Progenitor cell of endocrine pancreas (in vitro differentiated cells): ENCODE data around the gene PTPRK. TPM values are rescaled to one million over a fixed set of nuclear protein-coding genes. Genes with fewer than 3 reads are reported as not detected.

Source experiments
- DNase-seq: peaks from one replicate; pipeline ENCODE4 v3.0.0; 2021; ENCODE audit warnings: low spot score; ENCODE audit not compliant: unreplicated experiment
- H3K27ac Mint-ChIP-seq: 2 replicates; pipeline ENCODE4 v1.8.0; 2021; ENCODE audit warnings: mild to moderate bottlenecking, moderate library complexity, mixed read lengths
- H3K27me3 Mint-ChIP-seq: 2 replicates; pipeline ENCODE4 v1.8.0; 2021; ENCODE audit warnings: mixed read lengths
- H3K36me3 Mint-ChIP-seq: 2 replicates; pipeline ENCODE4 v1.8.0; 2022; ENCODE audit warnings: mixed read lengths; ENCODE audit not compliant: insufficient read depth
- H3K4me1 Mint-ChIP-seq: 2 replicates; pipeline ENCODE4 v1.8.0; 2021; ENCODE audit warnings: low read depth, mixed read lengths
- H3K4me3 Mint-ChIP-seq: 2 replicates; pipeline ENCODE4 v1.8.0; 2021; ENCODE audit warnings: low read depth, mild to moderate bottlenecking, moderate library complexity, mixed read lengths
- H3K9me3 Mint-ChIP-seq: 2 replicates; pipeline ENCODE4 v1.8.0; 2021; ENCODE audit warnings: low read depth, mixed read lengths
- total RNA-seq: library from RNA; stranded (reverse); gene quantifications from 2 replicates; pipeline ENCODE4 v1.2.1, GENCODE V29; 2021
- TF ChIP-seq, protein P1 (sequence below): fragments of 200-600 bp; sonication (generic); IDR thresholded peaks from one replicate; pipeline ENCODE4 v1.5.0; 2021; ENCODE audit warnings: antibody characterized with exemption, mild to moderate bottlenecking; ENCODE audit not compliant: unreplicated experiment

The PTPRK gene
- total RNA-seq, 1 donor from 2014 or later = 86.2 TPM

- H3K4me1 Mint-ChIP-seq = peaks cover 5% of the 10 kb centered on the region
- no peaks in the 10 kb centered on the region for H3K9me3 Mint-ChIP-seq
- peaks cover 1% of the 10 kb centered on the region for H3K36me3 Mint-ChIP-seq
- H3K27ac Mint-ChIP-seq = no peak overlapping the region
- no peak overlapping the region for H3K4me3 Mint-ChIP-seq
- no peaks in the 10 kb centered on the region for H3K27me3 Mint-ChIP-seq
- DNase-seq = no peak
- TF ChIP-seq, protein P1, sequence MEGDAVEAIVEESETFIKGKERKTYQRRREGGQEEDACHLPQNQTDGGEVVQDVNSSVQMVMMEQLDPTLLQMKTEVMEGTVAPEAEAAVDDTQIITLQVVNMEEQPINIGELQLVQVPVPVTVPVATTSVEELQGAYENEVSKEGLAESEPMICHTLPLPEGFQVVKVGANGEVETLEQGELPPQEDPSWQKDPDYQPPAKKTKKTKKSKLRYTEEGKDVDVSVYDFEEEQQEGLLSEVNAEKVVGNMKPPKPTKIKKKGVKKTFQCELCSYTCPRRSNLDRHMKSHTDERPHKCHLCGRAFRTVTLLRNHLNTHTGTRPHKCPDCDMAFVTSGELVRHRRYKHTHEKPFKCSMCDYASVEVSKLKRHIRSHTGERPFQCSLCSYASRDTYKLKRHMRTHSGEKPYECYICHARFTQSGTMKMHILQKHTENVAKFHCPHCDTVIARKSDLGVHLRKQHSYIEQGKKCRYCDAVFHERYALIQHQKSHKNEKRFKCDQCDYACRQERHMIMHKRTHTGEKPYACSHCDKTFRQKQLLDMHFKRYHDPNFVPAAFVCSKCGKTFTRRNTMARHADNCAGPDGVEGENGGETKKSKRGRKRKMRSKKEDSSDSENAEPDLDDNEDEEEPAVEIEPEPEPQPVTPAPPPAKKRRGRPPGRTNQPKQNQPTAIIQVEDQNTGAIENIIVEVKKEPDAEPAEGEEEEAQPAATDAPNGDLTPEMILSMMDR = no peak
These were observed 402.0 kb downstream of the PTPRK start for GRCh38 chr6:128118401-128118800.

DNA sequence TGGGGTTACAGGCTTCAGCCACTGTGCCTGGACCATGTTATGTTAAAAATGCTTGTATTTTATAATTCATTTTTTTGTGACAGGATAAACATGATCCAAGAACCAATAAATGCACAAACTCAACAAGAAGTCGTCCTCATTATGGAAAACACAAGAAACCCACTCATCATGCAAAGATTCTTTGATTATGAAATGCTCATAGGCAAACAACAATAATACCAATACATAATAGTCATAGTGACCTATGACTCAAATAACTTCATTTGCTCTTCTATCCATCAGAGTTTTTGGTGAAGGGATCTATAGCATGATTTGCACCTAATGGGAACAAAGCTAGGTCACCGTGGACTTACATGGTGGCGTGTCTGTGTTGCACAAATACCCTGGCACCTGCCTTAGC, 402.5 kb downstream of the PTPRK start:
- Mint-ChIP-seq H3K36me3 (peaks cover 1% of the 10 kb centered on the region), H3K4me3 (no peak overlapping the region), H3K4me1 (peaks cover 6% of the 10 kb centered on the region), H3K27me3 (no peaks in the 10 kb centered on the region), H3K27ac (no peak overlapping the region), H3K9me3 (no peaks in the 10 kb centered on the region)
- TF ChIP-seq, protein P1 = no peak
- DNase-seq = no peak

DNA sequence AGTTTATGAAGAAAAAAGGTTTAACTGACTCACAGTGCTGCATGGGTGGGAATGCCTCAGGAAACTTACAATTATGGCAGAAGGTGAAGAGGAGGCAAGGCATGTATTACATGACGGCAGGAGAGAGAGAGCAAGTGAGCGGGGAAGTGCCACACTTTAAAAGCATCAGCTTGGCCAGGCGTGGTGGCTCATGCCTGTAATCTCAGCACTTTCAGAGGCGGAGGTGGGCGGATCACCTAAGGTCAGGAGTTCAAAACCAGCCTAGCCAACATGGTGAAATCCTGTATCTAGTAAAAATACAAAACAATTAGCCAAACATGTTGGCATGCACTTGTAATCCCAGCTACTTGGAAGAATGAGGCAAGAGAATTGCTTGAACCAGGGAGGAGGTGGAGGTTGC, 406.2 kb downstream of the PTPRK start:
- peaks cover 1% of the 10 kb centered on the region for H3K36me3 Mint-ChIP-seq
- H3K4me3 Mint-ChIP-seq = no peak overlapping the region
- no peak for DNase-seq
- TF ChIP-seq, protein P1 = no peak
- H3K27ac Mint-ChIP-seq = no peak overlapping the region
- H3K27me3 Mint-ChIP-seq = no peaks in the 10 kb centered on the region
- no peaks in the 10 kb centered on the region for H3K9me3 Mint-ChIP-seq
- H3K4me1 Mint-ChIP-seq = peaks cover 4% of the 10 kb centered on the region

DNA sequence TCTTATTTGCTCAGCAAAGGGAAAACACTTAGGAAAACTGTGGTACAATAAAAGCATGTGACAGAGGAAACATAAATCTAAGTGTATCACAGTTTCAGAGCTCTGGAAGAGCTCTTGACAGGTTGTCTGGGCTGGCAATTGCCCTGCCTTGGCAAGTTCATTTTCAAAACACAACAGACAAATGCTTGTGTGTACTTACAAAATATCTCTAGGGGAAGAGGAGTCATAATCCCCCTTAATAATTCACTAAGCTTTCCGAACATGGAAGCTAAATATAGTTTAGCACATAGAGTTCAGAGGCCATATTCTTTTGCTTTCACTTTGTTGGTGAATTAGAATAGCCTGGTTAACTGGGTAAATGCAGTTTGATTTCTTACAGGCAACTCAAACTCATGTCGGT, 407.9 kb downstream of the PTPRK start:
- H3K27me3 Mint-ChIP-seq = no peaks in the 10 kb centered on the region
- no peak overlapping the region for H3K4me3 Mint-ChIP-seq
- peaks cover 1% of the 10 kb centered on the region for H3K36me3 Mint-ChIP-seq
- no peak for DNase-seq
- peaks cover 4% of the 10 kb centered on the region for H3K4me1 Mint-ChIP-seq
- H3K27ac Mint-ChIP-seq = no peak overlapping the region
- TF ChIP-seq, protein P1 = no peak
- H3K9me3 Mint-ChIP-seq = no peaks in the 10 kb centered on the region

DNA sequence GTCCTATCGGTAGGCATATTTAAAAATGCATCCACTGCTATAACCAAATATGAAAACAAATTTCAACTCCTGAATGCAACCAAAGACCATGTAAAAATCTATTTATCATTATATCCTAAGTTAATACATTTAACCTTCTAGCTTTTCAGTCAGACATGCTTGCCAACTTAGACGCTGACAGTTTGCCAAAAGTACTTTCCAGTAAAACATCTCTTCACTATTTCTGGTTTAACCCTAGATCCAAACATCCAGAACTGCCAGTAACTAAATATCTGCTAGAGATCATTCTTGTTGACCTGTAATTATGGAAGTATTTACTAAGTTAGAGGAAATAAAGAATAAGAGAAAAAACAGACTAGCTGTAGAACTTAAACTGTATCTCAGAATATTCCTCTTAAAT, 409.3 kb downstream of the PTPRK start:
- Mint-ChIP-seq H3K27me3 (no peaks in the 10 kb centered on the region), H3K27ac (no peak overlapping the region), H3K36me3 (peaks cover 1% of the 10 kb centered on the region), H3K4me3 (no peak overlapping the region), H3K9me3 (no peaks in the 10 kb centered on the region), H3K4me1 (peaks cover 4% of the 10 kb centered on the region)
- TF ChIP-seq, protein P1 = no peak
- no peak for DNase-seq

DNA sequence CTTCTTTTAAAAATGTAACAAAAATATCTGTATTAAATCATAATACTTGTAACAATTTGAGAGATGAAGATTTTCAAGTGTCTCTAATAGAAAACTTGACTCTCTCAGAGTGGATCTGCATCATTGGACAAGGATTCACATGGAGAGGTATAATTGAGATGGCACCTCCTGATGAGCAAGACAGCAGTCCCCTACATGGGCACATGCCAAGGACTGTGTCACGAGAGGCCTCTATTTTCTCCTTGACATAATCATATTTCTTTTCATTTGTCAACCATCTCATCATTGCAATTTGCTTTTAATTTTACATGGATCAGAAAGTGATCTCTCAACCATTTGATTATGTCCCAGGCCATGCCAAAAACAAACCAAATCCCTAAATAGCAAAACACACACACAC, 412.7 kb downstream of the PTPRK start:
- Mint-ChIP-seq H3K36me3 (peaks cover 5% of the 10 kb centered on the region), H3K9me3 (peaks cover 5% of the 10 kb centered on the region), H3K4me1 (peaks cover 1% of the 10 kb centered on the region), H3K4me3 (no peak overlapping the region), H3K27me3 (no peaks in the 10 kb centered on the region), H3K27ac (no peak overlapping the region)
- TF ChIP-seq, protein P1 = no peak
- DNase-seq = no peak
